GM18505 (cell line): ENCODE data around the gene CDC34.

Experiments used
- ATAC-seq: cut with Tn5 transposase; IDR thresholded peaks from one replicate; pipeline ENCODE4 v1.9.1; 2021; ENCODE audit not compliant: unreplicated experiment
- POLR2A ChIP-seq: IDR thresholded peaks from 4 replicates; pipeline ENCODE4 v1.6.1; 2011; ENCODE audit warnings: borderline replicate concordance; ENCODE audit not compliant: insufficient read depth, insufficient read length; ENCODE audit errors: extremely low read depth

CDC34 gene

GRCh38 chr19:535017-535835 lies 3.7 kb downstream of the CDC34 start:
- no peak for TF ChIP-seq POLR2A
- ATAC-seq = no peak

GRCh38 chr19:536031-536880 lies 4.7 kb downstream of the CDC34 start:
- ATAC-seq = no peak
- TF ChIP-seq POLR2A = no peak

GRCh38 chr19:536881-537404 lies 5.4 kb downstream of the CDC34 start:
- ATAC-seq = no peak
- TF ChIP-seq POLR2A = no peak

GRCh38 chr19:538641-539428 lies 7.3 kb downstream of the CDC34 start:
- TF ChIP-seq POLR2A = no peak
- no peak for ATAC-seq

- no peak for TF ChIP-seq POLR2A
- no peak for ATAC-seq
These were observed 8.0 kb downstream of the CDC34 start for GRCh38 chr19:539429-540030.

GRCh38 chr19:540867-541637 lies 9.5 kb downstream of the CDC34 start:
- no peak for ATAC-seq
- TF ChIP-seq POLR2A = no peak

- TF ChIP-seq POLR2A = no peak
- ATAC-seq = no peak
These were observed 10.1 kb downstream of the CDC34 start for GRCh38 chr19:541699-542098.

- TF ChIP-seq POLR2A = no peak
- no peak for ATAC-seq
These were observed 10.8 kb downstream of the CDC34 start for GRCh38 chr19:542173-542866.

GRCh38 chr19:543910-544608 lies 12.5 kb downstream of the CDC34 start, which contains the start of gene GZMM:
Gene GZMM, plus strand, starts transcription at chr19:544053. Its CDS starts 19 bp downstream, at chr19:544072.
- TF ChIP-seq POLR2A = no peak
- no peak for ATAC-seq

- TF ChIP-seq POLR2A = no peak
- ATAC-seq = no peak
These were observed 15.6 kb downstream of the CDC34 start for GRCh38 chr19:547117-547516.
